Keratinocyte (primary cell): ENCODE measurements around the gene ITGB8. TPM values are rescaled to one million over a fixed set of nuclear protein-coding genes. Genes with fewer than 3 reads are reported as not detected.

ENCODE experiments used
- DNase-seq: peaks from one replicate; pipeline ENCODE4 v3.0.0-alpha.2; 2011; ENCODE audit warnings: low read depth, missing footprints, low spot score
- FAIRE-seq: peaks from 2 replicates; lab custom pipeline; 2011; peaks lifted over from hg19 to GRCh38; lab: Jason Lieb, UNC
- H2AFZ ChIP-seq: 2 replicates; pipeline ENCODE4 v1.6.0; 2012; ENCODE audit warnings: low read length, control low read depth, inconsistent platforms; ENCODE audit not compliant: control insufficient read depth
- H3K27ac ChIP-seq: 2 replicates; pipeline ENCODE4 v1.5.1; 2011; ENCODE audit warnings: low read length; ENCODE audit not compliant: control insufficient read depth, insufficient read depth
- H3K27me3 ChIP-seq: 3 replicates; pipeline ENCODE4 v1.6.0; 2011; ENCODE audit warnings: low read length; ENCODE audit not compliant: control insufficient read depth, insufficient read depth; ENCODE audit errors: extremely low read depth
- H3K36me3 ChIP-seq, 2 experiments: 2 replicates in 1 of 2; 3 replicates in 1 of 2; pipeline ENCODE4 v1.5.1; 2011; ENCODE audit warnings: low read length in 2 of 2, mild to moderate bottlenecking in 1 of 2; ENCODE audit not compliant: control insufficient read depth in 2 of 2, insufficient read depth in 2 of 2; ENCODE audit errors: extremely low read depth in 1 of 2
- H3K4me1 ChIP-seq: 3 replicates; pipeline ENCODE4 v1.5.1; 2011; ENCODE audit warnings: low read length; ENCODE audit not compliant: control insufficient read depth, insufficient read depth; ENCODE audit errors: extremely low read depth
- H3K4me2 ChIP-seq: 3 replicates; pipeline ENCODE4 v1.6.0; 2011; ENCODE audit warnings: low read depth, low read length; ENCODE audit not compliant: control insufficient read depth, insufficient read depth; ENCODE audit errors: extremely low read depth
- H3K4me3 ChIP-seq, 3 experiments: fragments of 200-600 bp in 1 of 3; sonication (generic) in 1 of 3; 2 replicates in 2 of 3; 3 replicates in 1 of 3; pipeline ENCODE4 v1.5.1; 2011 to 2016; ENCODE audit warnings: low read length in 3 of 3, mild to moderate bottlenecking in 3 of 3, control low read depth in 2 of 3, inconsistent platforms in 1 of 3, low read depth in 1 of 3, mixed read lengths in 1 of 3, mixed run types in 1 of 3, moderate library complexity in 1 of 3; ENCODE audit not compliant: control insufficient read depth in 2 of 3, insufficient read depth in 2 of 3; ENCODE audit errors: extremely low read depth in 1 of 3
- H3K79me2 ChIP-seq: 2 replicates; pipeline ENCODE4 v1.6.0; 2012; ENCODE audit warnings: low read length; ENCODE audit not compliant: control insufficient read depth, insufficient read depth
- H3K9ac ChIP-seq: 3 replicates; pipeline ENCODE4 v1.6.0; 2011; ENCODE audit warnings: low read length; ENCODE audit not compliant: control insufficient read depth, insufficient read depth; ENCODE audit errors: extremely low read depth
- H3K9me1 ChIP-seq: 3 replicates; pipeline ENCODE4 v1.6.0; 2011; ENCODE audit warnings: low read length; ENCODE audit not compliant: control insufficient read depth, insufficient read depth; ENCODE audit errors: extremely low read depth
- H3K9me3 ChIP-seq: 2 replicates; pipeline ENCODE4 v1.5.1; 2012; ENCODE audit warnings: low read depth, low read length; ENCODE audit not compliant: control insufficient read depth
- H4K20me1 ChIP-seq: 3 replicates; pipeline ENCODE4 v1.6.0; 2011; ENCODE audit warnings: low read length; ENCODE audit not compliant: control insufficient read depth, insufficient read depth; ENCODE audit errors: extremely low read depth
- EZH2 ChIP-seq: IDR thresholded peaks from one replicate; pipeline ENCODE4 v1.6.1; 2012; ENCODE audit warnings: inconsistent platforms, mild to moderate bottlenecking, low read length, moderate library complexity
- dilution Hi-C: fragments of 300-500 bp; cut with MboI; formaldehyde crosslinking; loops from one replicate; pipeline ENCODE4 v1.7.0; 2020; ENCODE audit warnings: low sequenced_read_pairs; ENCODE audit not compliant: extremely low pct_ligation_motif_present
- polyA plus RNA-seq, 5 experiments: library from polyadenylated mRNA; depleted of rRNA in 3 of 5; stranded (reverse) in 3 of 5; stranded (forward) in 1 of 5; unstranded in 1 of 5; fragments of >200 nt; gene quantifications; 1 replicate in 1 of 5; 2 replicates in 3 of 5; 3 replicates in 1 of 5; pipeline versions ENCODE4 v1.2.1 to v1.2.3, GENCODE V29; 2011 to 2012; ENCODE audit warnings: missing spikeins in 2 of 5, low read depth in 1 of 5, low replicate concordance in 1 of 5
- TF ChIP-seq, protein P1 (sequence below), 3 experiments: IDR thresholded peaks in 1 of 3; conservative IDR thresholded peaks in 1 of 3; optimal IDR thresholded peaks in 1 of 3; 2 replicates in 2 of 3; 3 replicates in 1 of 3; pipeline versions ENCODE3 to v1.5.1; 2011; ENCODE audit warnings: low read length in 3 of 3, mild to moderate bottlenecking in 3 of 3, moderate library complexity in 2 of 3, control low read depth in 1 of 3, inconsistent platforms in 1 of 3; ENCODE audit not compliant: insufficient read depth in 2 of 3; ENCODE audit errors: extremely low read depth in 1 of 3

The ITGB8 gene
- polyA plus RNA-seq, 1 donor (not counting 4 experiments of a cell fraction or from before 2014, with no cell fraction given) = 10.9 TPM

GRCh38 chr7:20317413-20317812 lies 13.3 kb upstream of the ITGB8 start:
- no peak for DNase-seq
- no peak overlapping the region for H3K4me2 ChIP-seq
- no peaks in the 10 kb centered on the region for H3K27me3 ChIP-seq
- H3K36me3 ChIP-seq = no peaks in the 10 kb centered on the region
- H3K4me3 ChIP-seq = no peak overlapping the region
- H3K79me2 ChIP-seq = no peaks in the 10 kb centered on the region
- no peak overlapping the region for H3K27ac ChIP-seq
- H3K4me1 ChIP-seq = no peaks in the 10 kb centered on the region
- no peaks in the 10 kb centered on the region for H3K9me1 ChIP-seq
- H3K9ac ChIP-seq = no peak overlapping the region
- no peak for FAIRE-seq
- no peak overlapping the region for H2AFZ ChIP-seq
- no peak for TF ChIP-seq EZH2
- TF ChIP-seq, protein P1, sequence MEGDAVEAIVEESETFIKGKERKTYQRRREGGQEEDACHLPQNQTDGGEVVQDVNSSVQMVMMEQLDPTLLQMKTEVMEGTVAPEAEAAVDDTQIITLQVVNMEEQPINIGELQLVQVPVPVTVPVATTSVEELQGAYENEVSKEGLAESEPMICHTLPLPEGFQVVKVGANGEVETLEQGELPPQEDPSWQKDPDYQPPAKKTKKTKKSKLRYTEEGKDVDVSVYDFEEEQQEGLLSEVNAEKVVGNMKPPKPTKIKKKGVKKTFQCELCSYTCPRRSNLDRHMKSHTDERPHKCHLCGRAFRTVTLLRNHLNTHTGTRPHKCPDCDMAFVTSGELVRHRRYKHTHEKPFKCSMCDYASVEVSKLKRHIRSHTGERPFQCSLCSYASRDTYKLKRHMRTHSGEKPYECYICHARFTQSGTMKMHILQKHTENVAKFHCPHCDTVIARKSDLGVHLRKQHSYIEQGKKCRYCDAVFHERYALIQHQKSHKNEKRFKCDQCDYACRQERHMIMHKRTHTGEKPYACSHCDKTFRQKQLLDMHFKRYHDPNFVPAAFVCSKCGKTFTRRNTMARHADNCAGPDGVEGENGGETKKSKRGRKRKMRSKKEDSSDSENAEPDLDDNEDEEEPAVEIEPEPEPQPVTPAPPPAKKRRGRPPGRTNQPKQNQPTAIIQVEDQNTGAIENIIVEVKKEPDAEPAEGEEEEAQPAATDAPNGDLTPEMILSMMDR (optimal IDR thresholded peaks at IDR 0.05 in 1 of 3, IDR thresholded peaks at IDR 0.05 in 1 of 3, conservative IDR thresholded peaks at IDR 0.05 in 1 of 3; ENCODE audit: extremely low read depth in 1 of 3, insufficient read depth in 2 of 3, low read length in 3 of 3) = no peak
- dilution Hi-C loops = loop anchor here (25.0 kb wide), 1 partner anchor 555 kb away; the partner anchor contains the start of gene TMEM196
- no peaks in the 10 kb centered on the region for H3K9me3 ChIP-seq
- H4K20me1 ChIP-seq = no peaks in the 10 kb centered on the region

DNA sequence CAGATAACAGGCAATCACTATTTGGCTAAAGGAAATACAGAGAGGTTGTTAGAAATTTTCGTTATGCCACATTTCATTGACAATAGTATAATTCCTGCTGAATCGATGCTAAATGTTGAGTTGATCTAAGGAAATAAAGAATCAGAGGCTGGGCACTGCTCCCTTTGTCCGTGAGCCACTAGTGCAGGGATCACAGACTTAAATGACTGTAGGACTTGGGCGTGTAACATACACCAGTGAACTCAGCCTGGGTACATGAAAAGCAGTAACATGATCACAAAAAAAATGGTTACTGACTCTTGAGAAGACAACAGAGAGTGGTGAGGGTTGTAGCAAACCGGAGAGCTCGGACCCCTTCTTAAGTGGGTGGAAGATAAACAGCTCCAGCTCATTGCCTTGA lies 11.8 kb upstream of the ITGB8 start:
- no peaks in the 10 kb centered on the region for H3K4me1 ChIP-seq
- H4K20me1 ChIP-seq = no peaks in the 10 kb centered on the region
- no peak overlapping the region for H3K9ac ChIP-seq
- H3K27ac ChIP-seq = no peak overlapping the region
- no peaks in the 10 kb centered on the region for H3K79me2 ChIP-seq
- no peaks in the 10 kb centered on the region for H3K27me3 ChIP-seq
- no peak overlapping the region for H3K4me2 ChIP-seq
- FAIRE-seq = no peak
- dilution Hi-C loops = loop anchor here (25.0 kb wide), 1 partner anchor 557 kb away; the partner anchor contains the start of gene TMEM196
- TF ChIP-seq EZH2 = no peak
- TF ChIP-seq, protein P1 (optimal IDR thresholded peaks at IDR 0.05 in 1 of 3, IDR thresholded peaks at IDR 0.05 in 1 of 3, conservative IDR thresholded peaks at IDR 0.05 in 1 of 3; ENCODE audit: extremely low read depth in 1 of 3, insufficient read depth in 2 of 3, low read length in 3 of 3) = no peak
- H3K9me3 ChIP-seq = no peaks in the 10 kb centered on the region
- H3K36me3 ChIP-seq = no peaks in the 10 kb centered on the region
- no peak overlapping the region for H3K4me3 ChIP-seq
- H2AFZ ChIP-seq = peak overlapping the region; percentile 15
- DNase-seq = no peak
- no peaks in the 10 kb centered on the region for H3K9me1 ChIP-seq
